SK-N-MC (cell line): ENCODE data around the gene SPATA31E1.
A peak's percentile ranks its signal among the peaks of the same experiment; 100 is the strongest.
"Not testable (repeated sequence)": the region's sequence is repeated elsewhere in the genome, so short reads cannot be mapped to it uniquely, and the experiment has no call there.

Source experiments
- DNase-seq: peaks from one replicate; pipeline ENCODE4 v3.0.0-alpha.2; 2011; ENCODE audit warnings: low read depth, low spot score
- H3K27ac ChIP-seq: fragments of 200-600 bp; sonication (generic); 2 replicates; pipeline ENCODE4 v1.5.1; 2016; ENCODE audit warnings: mixed run types
- H3K36me3 ChIP-seq: fragments of 200-600 bp; sonication (generic); 2 replicates; pipeline ENCODE4 v1.6.1; 2017; ENCODE audit warnings: antibody characterized with exemption, low read length, mixed read lengths; ENCODE audit not compliant: insufficient read depth
- H3K4me3 ChIP-seq: fragments of 200-600 bp; sonication (generic); 2 replicates; pipeline ENCODE4 v1.5.1; 2016
- H3K9ac ChIP-seq: fragments of 200-600 bp; sonication (generic); 2 replicates; pipeline ENCODE4 v1.8.0; 2017; ENCODE audit warnings: mixed run types, mixed read lengths; ENCODE audit not compliant: insufficient read length
- H3K9me3 ChIP-seq: fragments of 200-600 bp; sonication (generic); 2 replicates; pipeline ENCODE4 v1.6.1; 2017; ENCODE audit warnings: low read depth, mild to moderate bottlenecking, antibody characterized with exemption, low read length, moderate library complexity, mixed read lengths
- EZH2 ChIP-seq: fragments of 200-600 bp; sonication (generic); IDR thresholded peaks from one replicate; pipeline ENCODE4 v1.6.1; 2017; ENCODE audit warnings: antibody characterized with exemption
- FOXP2 ChIP-seq: optimal IDR thresholded peaks from 2 replicates; pipeline ENCODE3; 2011; ENCODE audit warnings: mild to moderate bottlenecking, moderate library complexity; ENCODE audit not compliant: insufficient read depth; ENCODE audit errors: extremely low read length, control extremely low read depth
- POLR2AphosphoS5 ChIP-seq: IDR thresholded peaks from 2 replicates; pipeline ENCODE4 v1.6.1; 2012; ENCODE audit warnings: mild to moderate bottlenecking, low read depth, low read length, borderline replicate concordance

The SPATA31E1 gene

DNA sequence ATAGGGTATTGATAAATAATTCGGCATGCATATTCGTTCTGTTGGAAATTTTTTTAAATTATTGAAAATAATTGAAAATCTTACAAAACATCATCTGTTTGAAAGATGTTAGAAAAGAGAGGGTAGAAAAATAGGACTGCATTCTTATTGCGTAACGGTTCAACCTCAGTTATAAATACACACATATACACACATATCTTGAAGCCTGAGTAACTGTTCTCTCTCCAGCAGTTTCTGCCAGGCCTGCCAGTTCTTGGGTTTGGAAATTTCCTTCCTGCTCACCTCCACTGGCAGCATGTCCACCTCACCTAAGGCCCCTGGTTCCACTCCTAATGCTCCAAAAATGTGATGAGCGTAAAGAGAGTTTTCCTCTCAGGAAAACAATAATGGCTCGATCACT is 9.1 kb downstream of the SPATA31E1 start:
- no peak for DNase-seq
- no peak overlapping the region for H3K4me3 ChIP-seq
- no peak overlapping the region for H3K9ac ChIP-seq
- no peaks in the 10 kb centered on the region for H3K9me3 ChIP-seq
- TF ChIP-seq POLR2AphosphoS5 (no peak), FOXP2 (no peak), EZH2 (no peak)
- peaks cover 9% of the 10 kb centered on the region; the same call in 1 of the 2 replicates for H3K36me3 ChIP-seq
- no peak overlapping the region for H3K27ac ChIP-seq

DNA sequence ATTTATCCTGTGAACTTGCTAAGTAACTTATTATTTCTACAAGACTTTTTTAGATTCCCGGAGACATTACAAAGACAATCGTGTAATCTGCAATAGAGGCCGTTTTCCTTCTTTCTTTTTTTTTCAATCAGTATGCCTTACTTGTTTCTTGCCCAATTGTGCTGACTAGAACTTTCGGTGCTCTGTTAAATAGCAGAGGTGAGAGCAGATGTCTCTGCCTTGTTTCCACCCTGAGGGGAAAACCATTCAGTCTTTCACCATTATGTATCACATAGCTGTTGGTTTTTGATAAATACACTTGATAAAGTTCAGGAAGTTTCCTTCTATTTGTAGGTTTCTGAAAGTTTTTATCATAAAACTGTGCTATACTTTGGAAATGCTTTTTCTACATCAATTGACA is 10.3 kb downstream of the SPATA31E1 start:
- H3K9me3 ChIP-seq = no peaks in the 10 kb centered on the region
- no peak for DNase-seq
- no peak overlapping the region for H3K9ac ChIP-seq
- TF ChIP-seq POLR2AphosphoS5 = no peak
- no peak for TF ChIP-seq FOXP2
- H3K4me3 ChIP-seq = no peak overlapping the region
- H3K27ac ChIP-seq = no peak overlapping the region
- H3K36me3 ChIP-seq = peaks cover 9% of the 10 kb centered on the region; the same call in 1 of the 2 replicates

- no peak overlapping the region for H3K9ac ChIP-seq
- TF ChIP-seq POLR2AphosphoS5 (no peak), FOXP2 (no peak), EZH2 (no peak)
- no peaks in the 10 kb centered on the region for H3K9me3 ChIP-seq
- no peak overlapping the region for H3K4me3 ChIP-seq
- H3K36me3 ChIP-seq = peaks cover 9% of the 10 kb centered on the region; the same call in 1 of the 2 replicates
- H3K27ac ChIP-seq = no peak overlapping the region
- DNase-seq = no peak
These were observed 12.4 kb downstream of the SPATA31E1 start for GRCh38 chr9:87894998-87895625.

- H3K4me3 ChIP-seq = no peak overlapping the region
- H3K9ac ChIP-seq = no peak overlapping the region
- TF ChIP-seq EZH2 (no peak), FOXP2 (no peak), POLR2AphosphoS5 (no peak)
- H3K27ac ChIP-seq = no peak overlapping the region
- H3K9me3 ChIP-seq = no peaks in the 10 kb centered on the region
- no peak for DNase-seq
- H3K36me3 ChIP-seq = peaks cover 9% of the 10 kb centered on the region; the same call in 1 of the 2 replicates
These were observed 14.2 kb downstream of the SPATA31E1 start for GRCh38 chr9:87896891-87897290.

- TF ChIP-seq FOXP2 (no peak), POLR2AphosphoS5 (no peak), EZH2 (no peak)
- no peaks in the 10 kb centered on the region for H3K9me3 ChIP-seq
- no peak overlapping the region for H3K9ac ChIP-seq
- no peak for DNase-seq
- H3K4me3 ChIP-seq = no peak overlapping the region
- H3K36me3 ChIP-seq = peaks cover 9% of the 10 kb centered on the region; the same call in 1 of the 2 replicates
- no peak overlapping the region for H3K27ac ChIP-seq
These were observed 15.5 kb downstream of the SPATA31E1 start for GRCh38 chr9:87898151-87898550.

GRCh38 chr9:87902371-87902770 is 19.7 kb downstream of the SPATA31E1 start:
- H3K4me3 ChIP-seq, H3K9me3 ChIP-seq, H3K36me3 ChIP-seq, DNase-seq, H3K27ac ChIP-seq, H3K9ac ChIP-seq: not testable (repeated sequence)

DNA sequence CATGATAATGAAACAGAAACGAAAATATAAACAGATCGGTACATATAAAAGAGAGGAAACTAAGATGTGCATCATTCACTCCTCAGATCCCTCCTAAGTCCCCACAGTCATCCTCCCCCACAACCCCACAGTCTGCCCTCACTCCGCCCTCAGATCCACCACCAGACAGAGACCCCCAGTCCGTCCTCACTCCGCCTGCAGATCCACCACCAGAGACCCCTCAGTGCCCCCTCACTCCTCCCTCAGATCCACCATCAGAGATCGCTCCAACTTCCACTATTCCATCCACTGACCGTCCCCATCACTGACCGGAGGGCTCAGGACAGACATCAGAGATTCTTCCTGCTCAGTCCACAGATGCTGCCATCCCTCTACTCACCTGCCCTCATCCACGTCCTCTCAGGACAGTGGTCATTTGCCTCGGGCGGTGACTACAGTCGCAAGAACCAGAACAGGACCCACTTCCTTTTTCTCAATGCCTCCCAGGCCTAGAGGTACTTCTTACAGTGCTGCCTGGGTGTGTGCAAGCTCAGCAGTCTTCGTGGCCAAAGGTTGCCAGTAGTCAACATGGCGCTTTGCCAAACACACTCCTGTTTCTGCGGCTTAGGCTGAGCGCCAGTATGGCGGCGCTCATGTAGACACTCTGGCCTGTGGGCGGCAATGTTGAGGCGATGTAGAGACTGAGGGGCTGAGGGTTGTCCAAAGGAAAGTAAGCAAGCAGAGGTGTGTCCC is 26.8 kb downstream of the SPATA31E1 start:
- peak; percentile 70 for DNase-seq
- Histone ChIP-seq H3K36me3 (no peaks in the 10 kb centered on the region), H3K4me3 (peak overlapping the region; percentile 75), H3K27ac (peak overlapping the region; percentile 98), H3K9me3 (no peaks in the 10 kb centered on the region), H3K9ac (peak overlapping the region; percentile 82)
- TF ChIP-seq FOXP2 = peak; percentile 69
- peak; percentile 37; the same call in 1 of the 2 replicates for TF ChIP-seq POLR2AphosphoS5
- no peak for TF ChIP-seq EZH2

DNA sequence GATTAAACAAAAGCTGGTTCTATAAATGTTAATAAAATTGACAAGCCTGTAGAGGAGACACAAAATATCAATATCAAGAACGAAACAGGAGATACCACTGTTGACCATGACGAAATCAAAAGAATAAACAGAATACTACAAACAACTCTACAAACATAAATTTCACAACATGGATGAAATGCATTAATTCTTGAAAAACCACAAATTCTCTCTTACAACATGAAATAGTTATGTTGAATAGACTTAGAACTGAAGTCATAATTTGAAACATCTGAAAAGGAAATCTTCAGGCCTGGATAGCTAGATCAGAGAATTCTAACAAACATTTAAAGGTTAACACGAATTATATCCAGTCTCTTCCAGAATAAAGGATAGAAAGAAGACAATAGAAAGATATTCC is 28.1 kb downstream of the SPATA31E1 start:
- H3K36me3 ChIP-seq = no peaks in the 10 kb centered on the region
- TF ChIP-seq EZH2 (no peak), FOXP2 (no peak), POLR2AphosphoS5 (no peak)
- peak overlapping the region; percentile 98 for H3K27ac ChIP-seq
- DNase-seq = peak; percentile 65
- peak overlapping the region; percentile 82 for H3K9ac ChIP-seq
- peak overlapping the region; percentile 75 for H3K4me3 ChIP-seq
- no peaks in the 10 kb centered on the region for H3K9me3 ChIP-seq

DNA sequence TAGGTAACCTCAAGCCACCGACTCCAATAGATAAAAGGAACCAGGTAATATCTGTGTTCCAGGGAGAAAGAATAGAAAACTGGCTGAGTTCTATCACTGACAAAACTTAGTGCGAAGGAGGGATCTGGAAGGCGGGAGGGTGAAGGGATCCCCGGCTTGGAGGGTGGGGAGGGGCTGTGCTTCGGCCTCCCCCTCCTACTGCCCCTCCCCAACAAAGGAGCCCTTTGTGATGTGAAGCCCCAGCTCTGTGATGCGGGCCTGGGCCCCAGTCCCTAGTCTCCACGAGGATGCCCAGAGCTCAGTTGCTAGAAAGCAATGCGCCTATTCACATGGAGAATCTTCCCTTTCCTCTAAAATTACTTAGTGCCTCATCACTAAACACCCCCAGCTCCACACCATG is 35.0 kb downstream of the SPATA31E1 start, which contains the start of gene SPATA31C1:
SPATA31C1 (plus strand) TSS at position 301 of the 400 bp plus-strand sequence.
- H3K9ac ChIP-seq, H3K4me3 ChIP-seq, DNase-seq, H3K36me3 ChIP-seq, H3K27ac ChIP-seq, H3K9me3 ChIP-seq: not testable (repeated sequence)

DNA sequence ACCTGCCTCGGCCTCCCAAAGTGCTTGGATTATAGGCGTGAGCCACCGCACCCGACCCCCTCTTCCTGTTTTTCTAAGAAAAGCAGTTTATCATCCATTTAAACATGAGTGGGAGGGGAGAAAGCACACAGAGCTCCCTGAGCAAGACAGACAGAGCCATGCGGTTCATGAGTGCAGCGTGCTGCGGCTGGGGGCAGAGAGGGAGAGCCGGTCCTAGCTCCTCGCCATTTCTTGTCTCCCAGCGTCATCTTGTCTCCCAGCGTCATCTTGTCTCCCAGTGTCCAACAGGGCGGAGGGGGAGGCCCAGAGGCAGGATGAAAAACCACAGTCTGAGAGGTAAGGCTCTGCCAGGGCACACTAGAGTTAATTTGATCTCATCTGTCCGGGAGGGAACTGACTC is 36.3 kb downstream of the SPATA31E1 start:
- DNase-seq, H3K9ac ChIP-seq: not testable (repeated sequence)

GRCh38 chr9:87921561-87921960 is 38.9 kb downstream of the SPATA31E1 start:
- not testable (repeated sequence) for H3K9ac ChIP-seq, H3K36me3 ChIP-seq, H3K4me3 ChIP-seq, H3K9me3 ChIP-seq, H3K27ac ChIP-seq, DNase-seq

More for the DNA sequence above, 36.3 kb downstream of the SPATA31E1 start:
- not testable (repeated sequence) for H3K36me3 ChIP-seq, H3K4me3 ChIP-seq, H3K27ac ChIP-seq, H3K9me3 ChIP-seq

DNA sequence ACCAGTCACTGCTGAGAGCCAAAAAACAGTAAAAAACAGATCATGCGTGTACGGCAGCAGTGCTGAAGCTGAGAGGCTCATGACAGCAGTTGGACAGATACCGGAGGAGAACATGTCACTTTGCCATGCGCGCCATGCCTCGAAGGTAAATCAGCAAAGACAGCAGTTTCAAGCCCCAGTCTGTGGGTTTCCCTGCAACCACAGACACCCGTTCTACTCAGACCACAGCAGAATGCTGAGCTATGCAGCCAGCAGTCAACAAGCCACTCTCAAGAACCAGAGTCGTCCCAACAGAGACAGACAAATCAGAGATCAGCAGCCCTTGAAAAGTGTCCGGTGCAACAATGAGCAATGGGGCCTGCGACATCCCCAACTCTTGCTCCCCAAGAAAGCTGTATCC is 40.3 kb downstream of the SPATA31E1 start:
- not testable (repeated sequence) for H3K9me3 ChIP-seq, H3K27ac ChIP-seq, H3K9ac ChIP-seq, DNase-seq, H3K4me3 ChIP-seq, H3K36me3 ChIP-seq
